ENCODE measurements around the gene PHLDB2.

Gene PHLDB2

GRCh38 chr3:111919370-111920065 is 60.5 kb downstream of the PHLDB2 start:
- TF ChIP-seq SIN3A (IDR thresholded peaks at IDR 0.05; ENCODE audit: borderline replicate concordance, insufficient read depth, low read length) (no peak), FOXP2 (optimal IDR thresholded peaks at IDR 0.05; ENCODE audit: borderline replicate concordance, extremely low read depth, extremely low read length, insufficient read depth) (no peak), TAF1 (IDR thresholded peaks at IDR 0.05; ENCODE audit: borderline replicate concordance, insufficient read depth, low read length) (no peak)

DNA sequence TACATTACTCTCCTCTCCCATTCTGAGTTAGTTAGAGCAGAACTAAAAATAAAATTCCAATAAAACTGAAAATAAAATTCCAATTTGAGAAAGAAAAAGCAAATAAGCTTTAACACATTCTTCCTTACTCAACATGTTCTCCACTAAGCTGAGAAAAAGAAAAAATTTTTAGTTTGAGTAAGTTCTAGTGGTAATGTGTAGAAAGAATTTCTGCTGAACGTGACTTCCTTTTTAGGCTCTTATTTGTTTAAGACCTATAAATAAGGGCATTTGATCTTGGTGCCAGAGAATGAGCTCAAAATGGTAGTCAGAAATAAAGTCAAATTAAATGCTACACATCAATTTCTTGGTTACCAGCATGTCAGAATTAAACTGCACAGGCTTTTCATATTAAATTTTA is 62.1 kb downstream of the PHLDB2 start:
- no peak for TF ChIP-seq REST (IDR thresholded peaks at IDR 0.05; ENCODE audit: insufficient read depth in 1 of 2, low read depth in 2 of 2, low read length in 2 of 2)
- no peak for TF ChIP-seq POLR2AphosphoS5 (IDR thresholded peaks at IDR 0.05; ENCODE audit: low read depth, low read length)
- TF ChIP-seq TAF1 (IDR thresholded peaks at IDR 0.05; ENCODE audit: borderline replicate concordance, insufficient read depth, low read length) = no peak
- TF ChIP-seq SIN3A (IDR thresholded peaks at IDR 0.05; ENCODE audit: borderline replicate concordance, insufficient read depth, low read length) = no peak
- no peak for TF ChIP-seq FOXP2 (optimal IDR thresholded peaks at IDR 0.05; ENCODE audit: borderline replicate concordance, extremely low read depth, extremely low read length, insufficient read depth)

- no peak for TF ChIP-seq FOXP2 (optimal IDR thresholded peaks at IDR 0.05; ENCODE audit: borderline replicate concordance, extremely low read depth, extremely low read length, insufficient read depth)
- no peak for TF ChIP-seq POLR2AphosphoS5 (IDR thresholded peaks at IDR 0.05; ENCODE audit: low read depth, low read length)
- no peak for TF ChIP-seq SIN3A (IDR thresholded peaks at IDR 0.05; ENCODE audit: borderline replicate concordance, insufficient read depth, low read length)
- TF ChIP-seq TAF1 (IDR thresholded peaks at IDR 0.05; ENCODE audit: borderline replicate concordance, insufficient read depth, low read length) = no peak
- no peak for TF ChIP-seq REST (IDR thresholded peaks at IDR 0.05; ENCODE audit: insufficient read depth in 1 of 2, low read depth in 2 of 2, low read length in 2 of 2)
Observed at GRCh38 chr3:111923095-111923771, 64.2 kb downstream of the PHLDB2 start.

DNA sequence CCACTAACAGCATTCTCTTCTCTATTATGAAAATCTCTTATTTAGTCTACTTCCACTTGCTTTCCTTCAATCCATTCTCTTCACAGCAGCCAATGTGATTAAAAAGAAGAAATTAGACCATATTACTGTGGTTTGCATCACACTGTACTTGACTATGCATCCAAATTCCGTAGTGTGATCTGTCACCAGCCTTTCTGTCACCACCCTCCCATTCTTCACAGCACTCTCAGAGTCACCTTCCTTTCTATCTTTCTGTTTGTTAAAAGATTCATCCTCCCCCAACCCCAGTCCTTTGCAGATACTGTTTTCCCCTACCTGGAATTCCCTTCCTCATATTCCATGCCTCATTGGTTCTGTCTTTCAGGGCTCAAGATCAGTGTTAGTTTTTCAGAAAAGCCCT is 64.7 kb downstream of the PHLDB2 start:
- TF ChIP-seq TAF1 (IDR thresholded peaks at IDR 0.05; ENCODE audit: borderline replicate concordance, insufficient read depth, low read length) (no peak), FOXP2 (optimal IDR thresholded peaks at IDR 0.05; ENCODE audit: borderline replicate concordance, extremely low read depth, extremely low read length, insufficient read depth) (no peak), SIN3A (IDR thresholded peaks at IDR 0.05; ENCODE audit: borderline replicate concordance, insufficient read depth, low read length) (no peak), REST (IDR thresholded peaks at IDR 0.05; ENCODE audit: insufficient read depth in 1 of 2, low read depth in 2 of 2, low read length in 2 of 2) (no peak), POLR2AphosphoS5 (IDR thresholded peaks at IDR 0.05; ENCODE audit: low read depth, low read length) (no peak)

GRCh38 chr3:111924283-111924682 is 65.2 kb downstream of the PHLDB2 start:
- TF ChIP-seq TAF1 (IDR thresholded peaks at IDR 0.05; ENCODE audit: borderline replicate concordance, insufficient read depth, low read length) (no peak), SIN3A (IDR thresholded peaks at IDR 0.05; ENCODE audit: borderline replicate concordance, insufficient read depth, low read length) (no peak), REST (IDR thresholded peaks at IDR 0.05; ENCODE audit: insufficient read depth in 1 of 2, low read depth in 2 of 2, low read length in 2 of 2) (no peak), POLR2AphosphoS5 (IDR thresholded peaks at IDR 0.05; ENCODE audit: low read depth, low read length) (no peak), FOXP2 (optimal IDR thresholded peaks at IDR 0.05; ENCODE audit: borderline replicate concordance, extremely low read depth, extremely low read length, insufficient read depth) (no peak)
